IMR-90 (cell line): ENCODE measurements around the gene DPH2. TPM values are rescaled to one million over a fixed set of nuclear protein-coding genes. Genes with fewer than 3 reads are reported as not detected.

Source experiments
- ATAC-seq: fragments of 200-7000 bp; cut with Tn5 transposase; 2 replicates; pipeline ENCODE4 v1.9.1; 2020; ENCODE audit warnings: low read depth, mild to moderate bottlenecking, moderate library complexity
- BruUV-seq: library from RNA; stranded (reverse); fragments of 400-500 nt; replicated peaks from 2 replicates; lab custom pipeline; 2021; lab: Mats Ljungman, UMichigan
- CTCF ChIA-PET: fragments of 300-600 bp; formaldehyde crosslinking; extraction: SDS; loops from one replicate; lab custom pipeline; 2021; ENCODE audit warnings: antibody characterized with exemption; lab: Yijun Ruan, JAX
- POLR2A ChIA-PET: fragments of 300-600 bp; sonication (Branson Sonifier 250); formaldehyde crosslinking; loops from one replicate; lab custom pipeline; 2022; ENCODE audit warnings: antibody characterized with exemption; ENCODE audit not compliant: unreplicated experiment; lab: Charles Lee
- DNase-seq: peaks from one replicate; pipeline ENCODE4 v3.0.0; 2013
- H2AFZ ChIP-seq: replicated peaks from 2 replicates; pipeline ENCODE3; 2013; ENCODE audit warnings: low read length, mild to moderate bottlenecking; ENCODE audit not compliant: poor library complexity
- H2AK5ac ChIP-seq: 2 replicates; pipeline ENCODE4 v1.6.1; 2013; ENCODE audit warnings: low read depth, low read length, inconsistent platforms
- H2AK9ac ChIP-seq: replicated peaks from 2 replicates; pipeline ENCODE3; 2013; ENCODE audit warnings: mild to moderate bottlenecking, low read depth, low read length, moderate library complexity; ENCODE audit not compliant: poor library complexity
- H2BK120ac ChIP-seq: 2 replicates; pipeline ENCODE4 v1.6.1; 2013; ENCODE audit warnings: low read depth, low read length, inconsistent platforms
- H2BK15ac ChIP-seq: 3 replicates; pipeline ENCODE4 v1.6.1; 2013; ENCODE audit warnings: low read depth, low read length, inconsistent platforms
- H2BK20ac ChIP-seq: 2 replicates; pipeline ENCODE4 v1.6.1; 2013; ENCODE audit warnings: low read depth, mild to moderate bottlenecking, inconsistent platforms, low read length, moderate library complexity
- H2BK5ac ChIP-seq: 2 replicates; pipeline ENCODE4 v1.6.1; 2013; ENCODE audit warnings: mild to moderate bottlenecking, low read depth, low read length, inconsistent platforms; ENCODE audit not compliant: poor library complexity, severe bottlenecking
- H3K14ac ChIP-seq: replicated peaks from 2 replicates; pipeline ENCODE4 v1.6.1; 2013; ENCODE audit warnings: low read depth, low read length, inconsistent platforms
- H3K18ac ChIP-seq: 2 replicates; pipeline ENCODE4 v1.6.1; 2013; ENCODE audit warnings: low read depth, low read length, control low read depth
- H3K23ac ChIP-seq: 2 replicates; pipeline ENCODE4 v1.6.1; 2013; ENCODE audit warnings: low read depth, low read length, inconsistent platforms
- H3K27ac ChIP-seq: 2 replicates; pipeline ENCODE4 v1.5.1; 2013; ENCODE audit warnings: mild to moderate bottlenecking, control low read depth, low read length; ENCODE audit not compliant: insufficient read depth
- H3K27me3 ChIP-seq: 2 replicates; pipeline ENCODE4 v1.6.1; 2013; ENCODE audit warnings: low read length; ENCODE audit not compliant: control insufficient read depth, insufficient read depth
- H3K36me3 ChIP-seq: 2 replicates; pipeline ENCODE4 v1.6.1; 2013; ENCODE audit warnings: low read length, mixed read lengths; ENCODE audit not compliant: control insufficient read depth, insufficient read depth
- H3K4ac ChIP-seq: 2 replicates; pipeline ENCODE4 v1.6.1; 2013; ENCODE audit warnings: low read depth, low read length, inconsistent platforms
- H3K4me1 ChIP-seq: 2 replicates; pipeline ENCODE4 v1.6.1; 2013; ENCODE audit warnings: low read length, mixed read lengths; ENCODE audit not compliant: control insufficient read depth, insufficient read depth
- H3K4me2 ChIP-seq: 2 replicates; pipeline ENCODE4 v1.6.1; 2013; ENCODE audit warnings: low read depth, mild to moderate bottlenecking, control low read depth, low read length, moderate library complexity
- H3K4me3 ChIP-seq: 2 replicates; pipeline ENCODE4 v1.5.1; 2013; ENCODE audit warnings: low read depth, mild to moderate bottlenecking, control low read depth, low read length, moderate library complexity; ENCODE audit not compliant: insufficient read depth
- H3K56ac ChIP-seq: 2 replicates; pipeline ENCODE4 v1.6.1; 2013; ENCODE audit warnings: low read length, inconsistent platforms; ENCODE audit not compliant: insufficient read depth; ENCODE audit errors: extremely low read depth
- H3K79me1 ChIP-seq, 2 experiments: 2 replicates each; pipeline ENCODE4 v1.6.1; 2013; ENCODE audit warnings: low read length in 2 of 2, inconsistent platforms in 1 of 2, low read depth in 1 of 2
- H3K9ac ChIP-seq: 2 replicates; pipeline ENCODE4 v1.6.1; 2013; ENCODE audit warnings: low read depth, low read length, control low read depth
- H3K9me1 ChIP-seq: 2 replicates; pipeline ENCODE4 v1.6.1; 2013; ENCODE audit warnings: low read length, inconsistent platforms; ENCODE audit not compliant: insufficient read depth
- H3K9me3 ChIP-seq: 2 replicates; pipeline ENCODE4 v1.6.1; 2013; ENCODE audit warnings: low read length; ENCODE audit not compliant: control insufficient read depth, insufficient read depth
- H4K20me1 ChIP-seq: 2 replicates; pipeline ENCODE4 v1.6.1; 2013; ENCODE audit warnings: low read length, inconsistent platforms; ENCODE audit not compliant: insufficient read depth
- H4K5ac ChIP-seq: 2 replicates; pipeline ENCODE4 v1.6.1; 2013; ENCODE audit warnings: mild to moderate bottlenecking, low read depth, low read length, control low read depth
- H4K8ac ChIP-seq, 2 experiments: 2 replicates each; pipeline ENCODE4 v1.6.1; 2013; ENCODE audit warnings: low read depth in 2 of 2, low read length in 2 of 2, control low read depth in 1 of 2, inconsistent platforms in 1 of 2
- H4K91ac ChIP-seq: 2 replicates; pipeline ENCODE4 v1.6.1; 2013; ENCODE audit warnings: low read depth, low read length, inconsistent platforms; ENCODE audit not compliant: insufficient read depth
- BHLHE40 ChIP-seq: fragments of 150-350 bp; IDR thresholded peaks from 2 replicates; pipeline ENCODE4 v1.6.1; 2016; ENCODE audit warnings: mild to moderate bottlenecking, low read depth, low read length
- CEBPB ChIP-seq: IDR thresholded peaks from 2 replicates; pipeline ENCODE4 v1.6.1; 2012; ENCODE audit warnings: low read depth, low read length, improper control_type of control experiment
- CHD1 ChIP-seq: IDR thresholded peaks from 2 replicates; pipeline ENCODE4 v1.6.1; 2012; ENCODE audit warnings: low read depth, low read length, improper control_type of control experiment
- MXI1 ChIP-seq: IDR thresholded peaks from 2 replicates; pipeline ENCODE4 v1.6.1; 2012; ENCODE audit warnings: low read depth, mild to moderate bottlenecking, low read length, moderate library complexity, borderline replicate concordance
- POLR2A ChIP-seq: IDR thresholded peaks from 2 replicates; pipeline ENCODE4 v1.6.1; 2012; ENCODE audit warnings: mild to moderate bottlenecking, low read depth, low read length
- RAD21 ChIP-seq: IDR thresholded peaks from 2 replicates; pipeline ENCODE4 v1.6.1; 2012; ENCODE audit warnings: low read length, improper control_type of control experiment
- USF2 ChIP-seq: fragments of 150-350 bp; IDR thresholded peaks from 2 replicates; pipeline ENCODE4 v1.6.1; 2017; ENCODE audit warnings: mild to moderate bottlenecking, antibody characterized with exemption, low read length, low read depth
- WGBS, 2 experiments: methylation state at CpG; one replicate each; pipeline versions ENCODE4 v1.1.5 to v1.1.7; 2013; ENCODE audit warnings: missing lambda C conversion rate in 2 of 2; ENCODE audit not compliant: insufficient read length in 1 of 2; ENCODE audit errors: extremely low coverage in 2 of 2; 5-methylcytosine and 5-hydroxymethylcytosine counted together
- dilution Hi-C: fragments of 300-500 bp; cut with HindIII; formaldehyde crosslinking; loops from one replicate; pipeline ENCODE4 v1.14.3; 2018; ENCODE audit warnings: low sequenced_read_pairs; ENCODE audit not compliant: unreplicated experiment
- in situ Hi-C: fragments of 300-500 bp; cut with MboI; formaldehyde crosslinking; loops from 3 replicates; pipeline ENCODE4 v1.14.3; 2019; ENCODE audit warnings: low sequenced_read_pairs, inconsistent platforms, mixed read lengths
- intact Hi-C: fragments of 100-400 bp; cut with micrococcal nuclease; formaldehyde crosslinking; loops from 2 replicates; pipeline ENCODE4 v1.10.0; 2022
- polyA plus RNA-seq, 3 experiments: library from polyadenylated mRNA; depleted of rRNA; stranded (reverse); fragments of >200 nt; gene quantifications; 2 replicates each; pipeline ENCODE4 v1.2.3, GENCODE V29; 2012; ENCODE audit warnings: low replicate concordance in 1 of 3
- total RNA-seq: library from RNA; depleted of rRNA; stranded (reverse); fragments of >200 nt; gene quantifications from 2 replicates; pipeline ENCODE4 v1.2.3, GENCODE V29; 2012

The DPH2 gene
- total and polyA plus RNA-seq, 2 of the 4 experiments (the other 2 are of a cell fraction), result 21.0 to 32.2 TPM

- CTCF ChIA-PET, result no interaction called here
- no peak overlapping the region for H2BK5ac ChIP-seq
Measured at GRCh38 chr1:43954036-43954435, 15.8 kb upstream of the DPH2 start.

More at GRCh38 chr1:43954036-43954435, 15.8 kb upstream of the DPH2 start:
- Histone ChIP-seq H3K27me3 (no peaks in the 10 kb centered on the region), H2AK9ac (no peak overlapping the region), H3K4me1 (no peaks in the 10 kb centered on the region), H2BK15ac (no peak overlapping the region), H4K91ac (no peak overlapping the region), H2BK20ac (no peak overlapping the region), H3K36me3 (peaks cover 24% of the 10 kb centered on the region), H3K79me1 (peaks cover 20 to 32% of the 10 kb centered on the region in 2 experiments), H3K9me3 (no peaks in the 10 kb centered on the region), H3K9ac (no peak overlapping the region), H2BK120ac (no peak overlapping the region), H3K4me2 (no peak overlapping the region), H3K4me3 (no peak overlapping the region), H2AK5ac (no peak overlapping the region), H3K23ac (no peak overlapping the region), H4K5ac (no peak overlapping the region), H4K8ac (no peak overlapping the region), H2AFZ (no peak overlapping the region), H3K27ac (no peak overlapping the region), H3K18ac (no peak overlapping the region), H3K56ac (no peak overlapping the region), H3K4ac (no peak overlapping the region), H3K9me1 (peaks cover 9% of the 10 kb centered on the region; the same call in 1 of the 2 replicates), H4K20me1 (peaks cover 21% of the 10 kb centered on the region), H3K14ac (no peak overlapping the region)
- intact Hi-C loops (no loop called here), in situ Hi-C loops (loop anchor here (25.0 kb wide), 1 partner anchor 417 kb away; the partner anchor contains the start of gene PTPRF), dilution Hi-C loops (no loop called here)
- DNase-seq (no peak), ATAC-seq (no peak)
- BruUV-seq, result no TSS peak
- no CpG with 5 or more reads among the region's 5 CpGs for WGBS, 2 experiments
- TF ChIP-seq POLR2A (no peak), RAD21 (no peak), MXI1 (no peak), BHLHE40 (no peak), CHD1 (no peak), CEBPB (no peak), USF2 (no peak)
- POLR2A ChIA-PET, result no interaction called here
